ENCODE results near the gene FAT1. TPM values are rescaled to one million over a fixed set of nuclear protein-coding genes. Genes with fewer than 3 reads are reported as not detected.
A peak's percentile ranks its signal among the peaks of the same experiment; 100 is the strongest.

FAT1 gene
- total and polyA plus RNA-seq, 9 of the 15 experiments (the other 6 are each of a cell fraction or from before 2014, with no cell fraction given), result 6.0 to 38.4 (median 21.4) TPM

GRCh38 chr4:186651181-186651603 lies 72.5 kb downstream of the FAT1 start:
- TF ChIP-seq MAZ (CRISPR knock-in tag; conservative IDR thresholded peaks at IDR 0.05 in 1 of 2, IDR thresholded peaks at IDR 0.05 in 1 of 2), result no peak
- TF ChIP-seq, protein P1, sequence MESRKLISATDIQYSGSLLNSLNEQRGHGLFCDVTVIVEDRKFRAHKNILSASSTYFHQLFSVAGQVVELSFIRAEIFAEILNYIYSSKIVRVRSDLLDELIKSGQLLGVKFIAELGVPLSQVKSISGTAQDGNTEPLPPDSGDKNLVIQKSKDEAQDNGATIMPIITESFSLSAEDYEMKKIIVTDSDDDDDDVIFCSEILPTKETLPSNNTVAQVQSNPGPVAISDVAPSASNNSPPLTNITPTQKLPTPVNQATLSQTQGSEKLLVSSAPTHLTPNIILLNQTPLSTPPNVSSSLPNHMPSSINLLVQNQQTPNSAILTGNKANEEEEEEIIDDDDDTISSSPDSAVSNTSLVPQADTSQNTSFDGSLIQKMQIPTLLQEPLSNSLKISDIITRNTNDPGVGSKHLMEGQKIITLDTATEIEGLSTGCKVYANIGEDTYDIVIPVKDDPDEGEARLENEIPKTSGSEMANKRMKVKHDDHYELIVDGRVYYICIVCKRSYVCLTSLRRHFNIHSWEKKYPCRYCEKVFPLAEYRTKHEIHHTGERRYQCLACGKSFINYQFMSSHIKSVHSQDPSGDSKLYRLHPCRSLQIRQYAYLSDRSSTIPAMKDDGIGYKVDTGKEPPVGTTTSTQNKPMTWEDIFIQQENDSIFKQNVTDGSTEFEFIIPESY (CRISPR knock-in tag; IDR thresholded peaks at IDR 0.05), result peak; percentile 99
- POLR2A ChIA-PET, result interaction anchor here (1.3 kb wide), 1 partner anchor 11 kb away, joined by 3 read pairs; no protein-coding TSS in a partner anchor
- Histone ChIP-seq H3K9me3 (replicated peaks; ENCODE audit: control insufficient read depth, insufficient read depth, low read depth, low read length) (no peaks in the 10 kb centered on the region), H3K4me2 (ENCODE audit: insufficient read depth, low read length) (no peak overlapping the region), H3K27me3 (ENCODE audit: control insufficient read depth in 2 of 2, insufficient read depth in 2 of 2, low read length in 2 of 2) (no peaks in the 10 kb centered on the region; a peak in 1 of 5 replicates), H3K9me1 (ENCODE audit: control insufficient read depth, insufficient read depth, low read length) (no peaks in the 10 kb centered on the region), H3K79me2 (ENCODE audit: control insufficient read depth, insufficient read depth, low read length) (no peaks in the 10 kb centered on the region), H4K20me1 (replicated peaks; ENCODE audit: control insufficient read depth, insufficient read depth, low read length) (no peaks in the 10 kb centered on the region), H3K36me3 (ENCODE audit: control insufficient read depth, insufficient read depth, low read length) (no peaks in the 10 kb centered on the region), H2AFZ (ENCODE audit: low read depth, low read length) (no peak overlapping the region), H3K4me1 (replicated peaks in 1 of 2; ENCODE audit: control insufficient read depth in 2 of 2, insufficient read depth in 2 of 2, low read length in 2 of 2) (peaks cover 0 to 4% of the 10 kb centered on the region in 2 experiments; a peak in 1 of 5 replicates), H3K27ac (ENCODE audit: extremely low read depth, low read depth, low read length) (no peak overlapping the region), H3K4me3 (no peak overlapping the region), H3K9ac (ENCODE audit: insufficient read depth in 1 of 2, low read depth in 2 of 2, low read length in 2 of 2) (no peak overlapping the region)
- no peak for FAIRE-seq
- BruUV-seq (replicated peaks), result no TSS peak
- DNase-seq (ENCODE audit: extremely low read depth in 1 of 4, low spot score in 3 of 4), result no peak
- CTCF ChIA-PET (ENCODE audit: low intra/inter-chr PET ratio), result no interaction called here
- in situ Hi-C loops (cut with MboI) (no loop called here), intact Hi-C loops (cut with micrococcal nuclease) (no loop called here)
- WGBS (ENCODE audit: insufficient coverage, low coverage, missing lambda C conversion rate), result 55% methylated on average over 5 of the region's 5 CpGs
- ATAC-seq, result no peak
